GM12878 (cell line): ENCODE results near the gene ANO1.

Source experiments
- CEBPB ChIP-seq, 2 experiments: fragments of 150-350 bp in 1 of 2; IDR thresholded peaks; 2 replicates each; pipeline ENCODE4 v1.6.1; 2012 to 2014; ENCODE audit warnings: low read depth in 2 of 2, low read length in 2 of 2, borderline replicate concordance in 1 of 2, inconsistent platforms in 1 of 2
- CTCF ChIP-seq, 3 experiments: IDR thresholded peaks in 2 of 3; conservative IDR thresholded peaks in 1 of 3; 2 replicates each; pipeline ENCODE4 v1.5.1; 2011; ENCODE audit warnings: low read depth in 3 of 3, low read length in 3 of 3, mild to moderate bottlenecking in 3 of 3, control low read depth in 2 of 3, moderate library complexity in 2 of 3, inconsistent platforms in 1 of 3, mixed read lengths in 1 of 3; ENCODE audit not compliant: control insufficient read depth in 2 of 3, insufficient read depth in 1 of 3; ENCODE audit errors: extremely low read depth in 1 of 3
- EP300 ChIP-seq, 2 experiments: fragments of 150-350 bp in 1 of 2; IDR thresholded peaks; 2 replicates each; pipeline ENCODE4 v1.6.1; 2011 to 2012; ENCODE audit warnings: low read depth in 2 of 2, low read length in 2 of 2, borderline replicate concordance in 1 of 2, improper control_type of control experiment in 1 of 2, inconsistent platforms in 1 of 2; ENCODE audit not compliant: control insufficient read depth in 1 of 2
- ETV6 ChIP-seq, 2 experiments: fragments of 450-650 bp in 1 of 2; IDR thresholded peaks in 1 of 2; conservative IDR thresholded peaks in 1 of 2; 2 replicates each; pipeline ENCODE4 v1.6.1; 2014; ENCODE audit warnings: antibody characterized with exemption in 1 of 2, borderline replicate concordance in 1 of 2, low read depth in 1 of 2, mild to moderate bottlenecking in 1 of 2, moderate library complexity in 1 of 2
- EZH2 ChIP-seq: IDR thresholded peaks from 2 replicates; pipeline ENCODE4 v1.6.1; 2012; ENCODE audit warnings: low read depth, mild to moderate bottlenecking, control low read depth, inconsistent platforms, low read length, borderline replicate concordance; ENCODE audit not compliant: control insufficient read depth
- HDAC6 ChIP-seq: fragments of 200-600 bp; sonication (generic); IDR thresholded peaks from one replicate; pipeline ENCODE4 v1.8.0; 2017; ENCODE audit warnings: antibody characterized with exemption; ENCODE audit not compliant: unreplicated experiment
- NR2C1 ChIP-seq: fragments of 450-650 bp; IDR thresholded peaks from 2 replicates; pipeline ENCODE4 v1.6.1; 2017; ENCODE audit warnings: antibody characterized with exemption, mild to moderate bottlenecking, moderate library complexity
- PML ChIP-seq: IDR thresholded peaks from 2 replicates; pipeline ENCODE4 v1.6.1; 2012; ENCODE audit warnings: low read length, inconsistent platforms
- POLR2A ChIP-seq: IDR thresholded peaks from 2 replicates; pipeline ENCODE4 v1.6.1; 2011; ENCODE audit warnings: low read depth, mild to moderate bottlenecking, low read length
- RCOR1 ChIP-seq: conservative IDR thresholded peaks from 2 replicates; pipeline ENCODE4 v1.6.1; 2012; ENCODE audit warnings: low read depth, low read length, improper control_type of control experiment
- SIN3A ChIP-seq: IDR thresholded peaks from 2 replicates; pipeline ENCODE4 v1.6.1; 2012; ENCODE audit warnings: low read depth, low read length, improper control_type of control experiment
- ZNF687 ChIP-seq: fragments of 450-650 bp; IDR thresholded peaks from 2 replicates; pipeline ENCODE4 v1.6.1; 2017; ENCODE audit warnings: mild to moderate bottlenecking, moderate library complexity
- TF ChIP-seq, protein P1 (sequence below): IDR thresholded peaks from 2 replicates; pipeline ENCODE4 v1.6.1; 2012; ENCODE audit warnings: mild to moderate bottlenecking, low read depth, low read length
- TF ChIP-seq, protein P2 (sequence below): fragments of 450-650 bp; conservative IDR thresholded peaks from 2 replicates; pipeline ENCODE4 v1.6.1; 2017; ENCODE audit warnings: mild to moderate bottlenecking, moderate library complexity

- TF ChIP-seq EP300 (IDR thresholded peaks at IDR 0.05; ENCODE audit: borderline replicate concordance in 1 of 2, control insufficient read depth in 1 of 2, low read depth in 2 of 2, low read length in 2 of 2): no peak
- no peak for TF ChIP-seq CEBPB (IDR thresholded peaks at IDR 0.05; ENCODE audit: borderline replicate concordance in 1 of 2, low read depth in 2 of 2, low read length in 2 of 2)
- TF ChIP-seq, protein P1, sequence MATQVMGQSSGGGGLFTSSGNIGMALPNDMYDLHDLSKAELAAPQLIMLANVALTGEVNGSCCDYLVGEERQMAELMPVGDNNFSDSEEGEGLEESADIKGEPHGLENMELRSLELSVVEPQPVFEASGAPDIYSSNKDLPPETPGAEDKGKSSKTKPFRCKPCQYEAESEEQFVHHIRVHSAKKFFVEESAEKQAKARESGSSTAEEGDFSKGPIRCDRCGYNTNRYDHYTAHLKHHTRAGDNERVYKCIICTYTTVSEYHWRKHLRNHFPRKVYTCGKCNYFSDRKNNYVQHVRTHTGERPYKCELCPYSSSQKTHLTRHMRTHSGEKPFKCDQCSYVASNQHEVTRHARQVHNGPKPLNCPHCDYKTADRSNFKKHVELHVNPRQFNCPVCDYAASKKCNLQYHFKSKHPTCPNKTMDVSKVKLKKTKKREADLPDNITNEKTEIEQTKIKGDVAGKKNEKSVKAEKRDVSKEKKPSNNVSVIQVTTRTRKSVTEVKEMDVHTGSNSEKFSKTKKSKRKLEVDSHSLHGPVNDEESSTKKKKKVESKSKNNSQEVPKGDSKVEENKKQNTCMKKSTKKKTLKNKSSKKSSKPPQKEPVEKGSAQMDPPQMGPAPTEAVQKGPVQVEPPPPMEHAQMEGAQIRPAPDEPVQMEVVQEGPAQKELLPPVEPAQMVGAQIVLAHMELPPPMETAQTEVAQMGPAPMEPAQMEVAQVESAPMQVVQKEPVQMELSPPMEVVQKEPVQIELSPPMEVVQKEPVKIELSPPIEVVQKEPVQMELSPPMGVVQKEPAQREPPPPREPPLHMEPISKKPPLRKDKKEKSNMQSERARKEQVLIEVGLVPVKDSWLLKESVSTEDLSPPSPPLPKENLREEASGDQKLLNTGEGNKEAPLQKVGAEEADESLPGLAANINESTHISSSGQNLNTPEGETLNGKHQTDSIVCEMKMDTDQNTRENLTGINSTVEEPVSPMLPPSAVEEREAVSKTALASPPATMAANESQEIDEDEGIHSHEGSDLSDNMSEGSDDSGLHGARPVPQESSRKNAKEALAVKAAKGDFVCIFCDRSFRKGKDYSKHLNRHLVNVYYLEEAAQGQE: no peak
- no peak for TF ChIP-seq EZH2
- no peak for TF ChIP-seq CTCF (IDR thresholded peaks at IDR 0.05 in 2 of 3, conservative IDR thresholded peaks at IDR 0.05 in 1 of 3; ENCODE audit: control insufficient read depth in 2 of 3, extremely low read depth in 1 of 3, insufficient read depth in 1 of 3, low read depth in 3 of 3, low read length in 3 of 3)
- no peak for TF ChIP-seq SIN3A
- no peak for TF ChIP-seq ETV6 (conservative IDR thresholded peaks at IDR 0.05 in 1 of 2, IDR thresholded peaks at IDR 0.05 in 1 of 2; ENCODE audit: borderline replicate concordance in 1 of 2, low read depth in 1 of 2)
- TF ChIP-seq, protein P2, sequence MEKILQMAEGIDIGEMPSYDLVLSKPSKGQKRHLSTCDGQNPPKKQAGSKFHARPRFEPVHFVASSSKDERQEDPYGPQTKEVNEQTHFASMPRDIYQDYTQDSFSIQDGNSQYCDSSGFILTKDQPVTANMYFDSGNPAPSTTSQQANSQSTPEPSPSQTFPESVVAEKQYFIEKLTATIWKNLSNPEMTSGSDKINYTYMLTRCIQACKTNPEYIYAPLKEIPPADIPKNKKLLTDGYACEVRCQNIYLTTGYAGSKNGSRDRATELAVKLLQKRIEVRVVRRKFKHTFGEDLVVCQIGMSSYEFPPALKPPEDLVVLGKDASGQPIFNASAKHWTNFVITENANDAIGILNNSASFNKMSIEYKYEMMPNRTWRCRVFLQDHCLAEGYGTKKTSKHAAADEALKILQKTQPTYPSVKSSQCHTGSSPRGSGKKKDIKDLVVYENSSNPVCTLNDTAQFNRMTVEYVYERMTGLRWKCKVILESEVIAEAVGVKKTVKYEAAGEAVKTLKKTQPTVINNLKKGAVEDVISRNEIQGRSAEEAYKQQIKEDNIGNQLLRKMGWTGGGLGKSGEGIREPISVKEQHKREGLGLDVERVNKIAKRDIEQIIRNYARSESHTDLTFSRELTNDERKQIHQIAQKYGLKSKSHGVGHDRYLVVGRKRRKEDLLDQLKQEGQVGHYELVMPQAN: no peak
- TF ChIP-seq HDAC6: no peak
- TF ChIP-seq NR2C1: no peak
- TF ChIP-seq RCOR1: no peak
- TF ChIP-seq ZNF687: no peak
- TF ChIP-seq PML: no peak
- TF ChIP-seq POLR2A: no peak
Measured at GRCh38 chr11:70167723-70168404, 89.7 kb downstream of the ANO1 start.
